Skeletal muscle satellite cell (primary cell): Measurements from ENCODE around the gene PRICKLE4. TPM values are rescaled to one million over a fixed set of nuclear protein-coding genes. Genes with fewer than 3 reads are reported as not detected.
A peak's percentile ranks its signal among the peaks of the same experiment; 100 is the strongest.

Source experiments
- H3K27me3 ChIP-seq: 2 replicates; pipeline ENCODE4 v1.7.0; 2013; ENCODE audit warnings: low read length; ENCODE audit not compliant: control insufficient read depth, insufficient read depth
- H3K36me3 ChIP-seq: 2 replicates; pipeline ENCODE4 v1.7.0; 2013; ENCODE audit warnings: mild to moderate bottlenecking, control low read depth, low read length; ENCODE audit not compliant: insufficient read depth
- H3K4me1 ChIP-seq: 2 replicates; pipeline ENCODE4 v1.7.0; 2013; ENCODE audit warnings: low read length; ENCODE audit not compliant: control insufficient read depth, insufficient read depth
- H3K4me2 ChIP-seq: 2 replicates; pipeline ENCODE4 v1.7.0; 2013; ENCODE audit warnings: mild to moderate bottlenecking, low read length
- H3K4me3 ChIP-seq: 2 replicates; pipeline ENCODE4 v1.7.0; 2013; ENCODE audit warnings: low read length
- H3K9ac ChIP-seq: 2 replicates; pipeline ENCODE4 v1.7.0; 2013; ENCODE audit warnings: mild to moderate bottlenecking, low read depth, low read length, moderate library complexity
- H3K9me3 ChIP-seq: replicated peaks from 2 replicates; pipeline ENCODE4 v1.7.0; 2013; ENCODE audit warnings: mild to moderate bottlenecking, control low read depth, low read length
- total RNA-seq: library from RNA; depleted of rRNA; stranded (reverse); fragments of >200 nt; gene quantifications from 2 replicates; pipeline ENCODE4 v1.2.3, GENCODE V29; 2012; rRNA removed

The PRICKLE4 gene
- 0.25 TPM in 1 of 2 replicates, not detected in the other for total RNA-seq

DNA sequence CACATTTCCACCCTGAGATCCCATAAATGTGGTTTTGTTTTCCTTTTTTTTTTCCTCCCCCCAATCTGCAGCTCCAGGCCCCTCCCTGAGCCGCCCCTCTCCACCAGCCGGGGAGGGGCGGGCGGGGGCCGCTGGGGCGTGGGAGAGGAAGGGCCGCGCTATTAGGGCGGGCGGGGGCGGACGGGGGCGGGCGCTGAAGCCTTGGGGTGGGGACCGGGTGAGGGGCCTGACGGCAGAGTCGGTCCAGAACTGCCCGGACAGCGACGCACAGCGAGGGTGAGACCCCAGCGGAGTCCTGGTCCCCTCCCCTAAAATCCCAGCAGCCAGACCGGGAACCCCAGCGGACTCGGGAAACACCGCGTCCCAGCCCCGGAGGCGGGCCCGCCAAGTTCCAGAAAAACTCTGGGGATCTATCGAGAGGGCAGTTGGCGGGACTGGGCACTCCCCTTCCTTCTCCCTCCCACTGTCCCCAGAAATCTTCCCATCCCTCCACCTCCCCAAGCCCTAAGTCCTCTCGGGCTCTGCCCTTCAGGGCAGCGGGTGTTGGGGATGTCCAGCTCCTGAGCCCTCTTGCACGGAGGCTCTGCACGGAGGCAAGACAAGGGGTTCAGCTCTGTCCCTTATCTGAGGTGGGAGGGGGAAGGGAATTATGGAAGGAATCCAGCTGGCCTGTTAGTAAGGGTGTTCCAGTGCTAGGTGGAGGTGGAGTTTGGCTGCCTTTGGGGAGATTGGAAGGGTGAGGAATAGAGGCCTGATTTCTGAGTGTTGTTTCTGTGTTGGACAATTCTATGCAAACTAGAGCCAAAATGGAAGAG, at the start of gene PRICKLE4:
PRICKLE4 (plus strand) TSS at position 232 of the 815 bp plus-strand sequence. CDS start 2,692 bp downstream, outside the sequence.
- Histone ChIP-seq H3K4me2 (peak within 1 kb of the TSS; percentile 98), H3K36me3 (no peaks in the 10 kb centered on the region), H3K4me1 (peaks cover 19% of the 10 kb centered on the region), H3K9ac (peak within 1 kb of the TSS; percentile 81), H3K4me3 (peak within 1 kb of the TSS; percentile 80), H3K9me3 (no peaks in the 10 kb centered on the region), H3K27me3 (no peaks in the 10 kb centered on the region)

DNA sequence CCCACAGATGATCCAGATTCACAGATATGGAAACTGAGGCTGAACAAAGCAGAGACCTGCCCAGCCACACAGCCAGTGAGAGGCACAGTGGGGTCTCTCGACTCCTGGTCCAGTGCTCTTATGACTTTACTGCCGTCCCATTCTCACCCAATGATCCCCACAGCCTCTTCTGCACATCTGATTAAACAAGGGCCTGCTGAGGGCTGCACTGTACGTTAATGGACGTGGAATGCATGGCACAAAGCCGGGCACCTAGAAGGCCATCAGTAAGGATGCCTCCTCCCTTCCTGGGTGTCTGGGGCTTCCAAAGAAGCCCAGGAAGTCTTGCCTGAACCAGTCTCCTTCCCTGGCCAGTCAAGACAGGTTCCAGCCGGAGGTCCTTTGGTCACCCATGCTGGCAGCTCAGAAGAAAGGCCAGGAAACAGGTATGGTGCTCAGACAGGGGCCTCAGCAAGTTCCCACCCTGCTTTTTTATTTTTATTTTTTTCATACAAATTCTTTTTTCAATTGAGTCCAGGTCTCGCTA, 49.0 kb upstream of the PRICKLE4 start:
- H3K9me3 ChIP-seq = no peaks in the 10 kb centered on the region
- no peak overlapping the region for H3K9ac ChIP-seq
- no peak overlapping the region for H3K4me2 ChIP-seq
- no peak overlapping the region for H3K4me3 ChIP-seq
- H3K36me3 ChIP-seq = no peaks in the 10 kb centered on the region
- H3K27me3 ChIP-seq = peaks cover 2% of the 10 kb centered on the region
- peaks cover 25% of the 10 kb centered on the region for H3K4me1 ChIP-seq

DNA sequence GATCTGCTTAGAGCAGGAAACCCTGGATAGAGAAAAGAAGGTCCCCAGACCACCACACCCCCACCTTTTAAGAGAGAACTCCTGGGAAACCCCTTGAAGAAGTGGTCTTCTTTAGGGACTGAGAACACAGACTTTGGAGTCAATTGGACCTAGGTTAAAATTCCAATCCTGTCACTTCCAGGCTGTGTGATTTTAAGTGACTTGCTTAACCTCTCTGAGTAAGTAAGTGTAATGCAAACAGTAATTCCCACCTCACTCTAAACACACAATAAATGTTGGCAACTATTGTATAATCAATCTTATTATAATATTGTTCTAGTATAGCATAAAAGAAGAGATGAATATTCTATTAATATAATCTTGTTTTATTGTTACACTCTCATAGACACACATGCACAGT, 48.4 kb upstream of the PRICKLE4 start:
- Histone ChIP-seq H3K4me2 (no peak overlapping the region), H3K9me3 (no peaks in the 10 kb centered on the region), H3K27me3 (peaks cover 4% of the 10 kb centered on the region), H3K4me3 (no peak overlapping the region), H3K9ac (no peak overlapping the region), H3K4me1 (peaks cover 25% of the 10 kb centered on the region), H3K36me3 (no peaks in the 10 kb centered on the region)

GRCh38 chr6:41732591-41733359, 47.8 kb upstream of the PRICKLE4 start:
- Histone ChIP-seq H3K36me3 (no peaks in the 10 kb centered on the region), H3K4me2 (peak overlapping the region; percentile 90), H3K4me3 (peak overlapping the region; percentile 74), H3K9ac (no peak overlapping the region), H3K4me1 (peaks cover 25% of the 10 kb centered on the region), H3K9me3 (no peaks in the 10 kb centered on the region), H3K27me3 (peaks cover 4% of the 10 kb centered on the region)

DNA sequence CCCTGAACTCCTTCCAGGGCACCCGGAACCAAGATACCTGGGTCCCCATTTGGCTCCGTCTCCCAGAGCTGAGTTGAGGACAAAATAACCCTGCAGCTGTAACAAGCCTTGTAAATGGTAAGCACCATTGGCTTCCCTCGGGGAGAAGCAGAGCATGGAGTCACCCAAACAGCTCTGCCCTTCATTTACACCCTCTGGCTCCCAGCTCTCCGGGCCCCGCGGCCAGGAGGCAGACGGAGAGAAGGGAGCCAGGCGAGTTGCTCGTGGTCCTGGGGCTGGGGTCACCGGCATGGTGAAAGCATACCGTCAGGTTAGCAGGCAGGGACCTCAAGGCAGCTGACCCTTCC, 47.2 kb upstream of the PRICKLE4 start:
- H3K4me1 ChIP-seq = peaks cover 25% of the 10 kb centered on the region
- H3K4me3 ChIP-seq = peak overlapping the region; percentile 74
- H3K27me3 ChIP-seq = peaks cover 4% of the 10 kb centered on the region
- H3K9ac ChIP-seq = no peak overlapping the region
- no peaks in the 10 kb centered on the region for H3K9me3 ChIP-seq
- no peaks in the 10 kb centered on the region for H3K36me3 ChIP-seq
- H3K4me2 ChIP-seq = peak overlapping the region; percentile 90

GRCh38 chr6:41733707-41734665, 46.6 kb upstream of the PRICKLE4 start:
- Histone ChIP-seq H3K4me1 (peaks cover 25% of the 10 kb centered on the region), H3K4me3 (peak overlapping the region; percentile 74), H3K4me2 (peak overlapping the region; percentile 90), H3K9ac (peak overlapping the region; percentile 48), H3K36me3 (no peaks in the 10 kb centered on the region), H3K9me3 (no peaks in the 10 kb centered on the region), H3K27me3 (peaks cover 4% of the 10 kb centered on the region)

- Histone ChIP-seq H3K36me3 (no peaks in the 10 kb centered on the region), H3K4me2 (peak overlapping the region; percentile 90), H3K27me3 (peaks cover 8% of the 10 kb centered on the region), H3K4me3 (peak overlapping the region; percentile 74), H3K9me3 (no peaks in the 10 kb centered on the region), H3K9ac (peak overlapping the region; percentile 57), H3K4me1 (peaks cover 25% of the 10 kb centered on the region)
Measured at GRCh38 chr6:41734666-41735426, 45.7 kb upstream of the PRICKLE4 start.

DNA sequence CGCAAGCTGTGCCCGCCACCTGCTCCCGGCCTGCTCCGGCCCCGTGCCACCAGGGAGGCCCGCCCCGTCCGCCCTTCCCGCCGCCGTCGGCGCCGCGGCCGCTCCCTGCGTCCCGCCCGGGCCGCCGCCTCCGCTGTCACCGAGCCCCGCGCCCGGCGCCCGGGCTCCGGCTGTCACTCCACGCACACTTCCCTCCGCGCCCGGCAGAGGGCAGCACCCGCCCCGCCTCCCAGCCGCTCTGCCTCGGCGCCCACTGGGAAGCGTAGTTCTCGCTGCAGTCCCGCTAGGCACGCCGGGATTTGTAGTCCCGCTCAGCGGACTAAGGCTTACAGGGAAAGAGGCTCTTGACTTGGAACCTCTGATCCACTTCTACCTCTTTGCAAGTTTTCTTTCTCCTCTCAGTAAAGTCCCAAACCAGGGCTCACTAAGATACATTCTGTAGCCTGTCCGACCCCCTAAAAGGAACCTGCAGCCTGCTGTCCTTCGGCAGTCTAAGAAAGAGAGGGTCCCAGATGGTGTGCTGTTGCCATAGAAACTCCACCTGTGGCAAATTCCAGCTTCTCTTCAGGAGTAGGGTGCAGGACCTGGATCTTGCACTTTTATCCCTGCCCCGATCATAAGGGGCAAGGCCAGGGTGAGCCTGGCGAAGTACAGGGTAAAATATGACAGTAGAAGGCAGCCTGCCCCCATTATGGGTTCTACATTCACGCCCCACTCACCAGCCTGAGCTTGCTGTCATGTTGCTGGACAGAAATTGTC, 45.0 kb upstream of the PRICKLE4 start, which contains the start of gene TFEB:
TFEB (minus strand) TSS at position 182 of the 759 bp plus-strand sequence. CDS start 44,395 bp downstream, outside the sequence.
- peak within 1 kb of the TSS; percentile 74 for H3K4me3 ChIP-seq
- H3K36me3 ChIP-seq = no peaks in the 10 kb centered on the region
- H3K9me3 ChIP-seq = no peaks in the 10 kb centered on the region
- peaks cover 20% of the 10 kb centered on the region for H3K4me1 ChIP-seq
- H3K4me2 ChIP-seq = peak within 1 kb of the TSS; percentile 90
- peaks cover 16% of the 10 kb centered on the region for H3K27me3 ChIP-seq
- H3K9ac ChIP-seq = peak within 1 kb of the TSS; percentile 57

GRCh38 chr6:41736186-41736733, 44.3 kb upstream of the PRICKLE4 start:
- Histone ChIP-seq H3K9ac (no peak overlapping the region), H3K4me3 (no peak overlapping the region), H3K36me3 (no peaks in the 10 kb centered on the region), H3K4me2 (no peak overlapping the region), H3K4me1 (peaks cover 16% of the 10 kb centered on the region), H3K27me3 (peaks cover 19% of the 10 kb centered on the region), H3K9me3 (no peaks in the 10 kb centered on the region)
